Middle frontal gyrus (tissue), 1 donor: ENCODE data around the gene FOXP1.

ENCODE experiments used
- DNase-seq: peaks from one replicate; pipeline ENCODE4 v3.0.0-alpha.2; 2015; ENCODE audit warnings: low spot score; ENCODE audit errors: extremely low spot score

Gene FOXP1

GRCh38 chr3:71432044-71432975 is 151.2 kb downstream of the FOXP1 start:
- no peak for DNase-seq

- DNase-seq = no peak
These were observed 152.5 kb downstream of the FOXP1 start for GRCh38 chr3:71430941-71431552.

- DNase-seq = no peak
These were observed 153.9 kb downstream of the FOXP1 start for GRCh38 chr3:71429597-71429988.

GRCh38 chr3:71428841-71429596 is 154.5 kb downstream of the FOXP1 start:
- no peak for DNase-seq

GRCh38 chr3:71425491-71426071 is 157.9 kb downstream of the FOXP1 start:
- DNase-seq = no peak

GRCh38 chr3:71423151-71423906 is 160.2 kb downstream of the FOXP1 start:
- DNase-seq = no peak

GRCh38 chr3:71421820-71422566 is 161.5 kb downstream of the FOXP1 start:
- DNase-seq = no peak

GRCh38 chr3:71421475-71421819 is 162.1 kb downstream of the FOXP1 start:
- DNase-seq = no peak

- DNase-seq = no peak
These were observed 164.2 kb downstream of the FOXP1 start for GRCh38 chr3:71419369-71419768.

GRCh38 chr3:71417791-71418190 is 165.7 kb downstream of the FOXP1 start:
- DNase-seq = no peak

- DNase-seq = no peak
These were observed 166.7 kb downstream of the FOXP1 start for GRCh38 chr3:71416876-71417275.

- DNase-seq = no peak
These were observed 167.8 kb downstream of the FOXP1 start for GRCh38 chr3:71415681-71416122.

GRCh38 chr3:71414189-71414927 is 169.2 kb downstream of the FOXP1 start:
- DNase-seq = no peak

- no peak for DNase-seq
These were observed 170.0 kb downstream of the FOXP1 start for GRCh38 chr3:71413572-71413971.

- no peak for DNase-seq
These were observed 174.2 kb downstream of the FOXP1 start for GRCh38 chr3:71409352-71409751.

- no peak for DNase-seq
These were observed 174.6 kb downstream of the FOXP1 start for GRCh38 chr3:71408903-71409302.

GRCh38 chr3:71407823-71408222 is 175.7 kb downstream of the FOXP1 start:
- no peak for DNase-seq

- DNase-seq = no peak
These were observed 176.3 kb downstream of the FOXP1 start for GRCh38 chr3:71406972-71407810.

GRCh38 chr3:71402911-71403310 is 180.6 kb downstream of the FOXP1 start:
- no peak for DNase-seq
